HUES64 (cell line): ENCODE measurements around the gene TMEM59L.
A peak's percentile ranks its signal among the peaks of the same experiment; 100 is the strongest.
"Not testable (repeated sequence)": the region's sequence is repeated elsewhere in the genome, so short reads cannot be mapped to it uniquely, and the experiment has no call there.

ENCODE experiments used
- H3K27ac ChIP-seq: 2 replicates; pipeline ENCODE4 v1.7.0; 2013; ENCODE audit warnings: low read depth, low read length, inconsistent platforms
- H3K27me3 ChIP-seq: 2 replicates; pipeline ENCODE4 v1.6.1; 2013; ENCODE audit warnings: mild to moderate bottlenecking, low read length; ENCODE audit not compliant: insufficient read depth
- H3K36me3 ChIP-seq: 2 replicates; pipeline ENCODE4 v1.6.1; 2013; ENCODE audit warnings: mild to moderate bottlenecking, low read length; ENCODE audit not compliant: insufficient read depth
- H3K4me1 ChIP-seq: 2 replicates; pipeline ENCODE4 v1.6.1; 2013; ENCODE audit warnings: mild to moderate bottlenecking, low read length, moderate library complexity; ENCODE audit not compliant: insufficient read depth
- H3K4me3 ChIP-seq: 2 replicates; pipeline ENCODE4 v1.5.1; 2013; ENCODE audit warnings: mild to moderate bottlenecking, low read length, moderate library complexity
- H3K9ac ChIP-seq: 2 replicates; pipeline ENCODE4 v1.6.1; 2013; ENCODE audit warnings: mild to moderate bottlenecking, low read depth, low read length
- H3K9me3 ChIP-seq: 2 replicates; pipeline ENCODE4 v1.6.1; 2013; ENCODE audit warnings: low read depth, low read length; ENCODE audit not compliant: insufficient read depth
- WGBS: fragments of 150-250, 120-280 bp; methylation state at CpG from one replicate; pipeline ENCODE4 v1.1.7; 2013; ENCODE audit warnings: missing lambda C conversion rate; 5-methylcytosine and 5-hydroxymethylcytosine counted together

Gene TMEM59L

DNA sequence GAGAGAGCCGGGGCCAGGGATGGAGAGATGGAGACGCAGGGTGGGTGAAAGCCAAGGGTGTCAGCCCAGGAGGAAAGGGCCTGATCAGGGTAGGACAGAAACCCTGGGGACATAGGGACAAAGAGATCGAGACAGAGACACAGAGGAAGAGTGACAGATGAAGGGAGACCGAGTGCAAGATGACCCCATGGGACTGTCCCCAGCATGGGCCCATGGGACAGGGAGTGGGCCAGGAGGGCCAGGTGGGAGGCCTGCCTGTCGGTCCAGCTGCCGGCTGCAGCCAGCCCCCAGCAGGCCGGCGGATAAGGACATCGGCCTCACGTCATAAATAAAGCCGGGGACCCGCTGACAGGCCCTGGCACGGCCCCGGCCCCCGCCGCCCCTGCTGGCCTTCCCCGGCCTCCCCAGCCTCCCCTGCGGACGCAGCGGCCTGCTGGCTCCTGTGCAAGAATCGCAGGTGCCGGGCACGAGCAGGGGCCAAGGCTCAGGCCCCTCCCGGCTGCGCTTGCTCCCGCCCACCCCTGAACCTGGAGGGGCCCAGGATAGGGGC lies 17.8 kb upstream of the TMEM59L start:
- Histone ChIP-seq H3K4me1 (peaks cover 14% of the 10 kb centered on the region), H3K36me3 (peaks cover 4% of the 10 kb centered on the region; the same call in 1 of the 2 replicates), H3K27ac (no peak overlapping the region; the same call in 1 of the 2 replicates), H3K4me3 (peak overlapping the region; percentile 42), H3K9ac (0 out of 2 replicates have a peak overlapping the region, but pooled peaks have one; percentile 59), H3K9me3 (no peaks in the 10 kb centered on the region), H3K27me3 (peaks cover 12% of the 10 kb centered on the region)
- WGBS = 34% methylated on average over 26 of the region's 26 CpGs

- no peak overlapping the region for H3K27ac ChIP-seq
- H3K4me3 ChIP-seq = no peak overlapping the region
- H3K9me3 ChIP-seq = no peaks in the 10 kb centered on the region
- peaks cover 14% of the 10 kb centered on the region for H3K4me1 ChIP-seq
- 75% methylated on average over 6 of the region's 6 CpGs for WGBS
- H3K36me3 ChIP-seq = peaks cover 4% of the 10 kb centered on the region; the same call in 1 of the 2 replicates
- H3K9ac ChIP-seq = no peak overlapping the region
- peaks cover 13% of the 10 kb centered on the region for H3K27me3 ChIP-seq
These were observed 17.2 kb upstream of the TMEM59L start for GRCh38 chr19:18595475-18595874.

GRCh38 chr19:18596752-18597157 lies 15.9 kb upstream of the TMEM59L start:
- H3K9me3 ChIP-seq = no peaks in the 10 kb centered on the region
- peaks cover 14% of the 10 kb centered on the region for H3K4me1 ChIP-seq
- peaks cover 22% of the 10 kb centered on the region for H3K27me3 ChIP-seq
- WGBS = 68% methylated on average over 21 of the region's 21 CpGs
- no peak overlapping the region for H3K9ac ChIP-seq
- no peak overlapping the region for H3K27ac ChIP-seq
- H3K4me3 ChIP-seq = no peak overlapping the region
- H3K36me3 ChIP-seq = no peaks in the 10 kb centered on the region; the same call in 1 of the 2 replicates

- peaks cover 14% of the 10 kb centered on the region for H3K4me1 ChIP-seq
- H3K9me3 ChIP-seq = no peaks in the 10 kb centered on the region
- H3K4me3 ChIP-seq = no peak overlapping the region
- H3K36me3 ChIP-seq = no peaks in the 10 kb centered on the region
- 67% methylated on average over 23 of the region's 25 CpGs for WGBS
- no peak overlapping the region for H3K9ac ChIP-seq
- H3K27ac ChIP-seq = no peak overlapping the region
- peaks cover 35% of the 10 kb centered on the region for H3K27me3 ChIP-seq
These were observed 14.6 kb upstream of the TMEM59L start for GRCh38 chr19:18597809-18598660.

GRCh38 chr19:18599485-18599884 lies 13.2 kb upstream of the TMEM59L start:
- peaks cover 49% of the 10 kb centered on the region for H3K27me3 ChIP-seq
- H3K9me3 ChIP-seq = no peaks in the 10 kb centered on the region
- peaks cover 16% of the 10 kb centered on the region for H3K4me1 ChIP-seq
- 91% methylated on average over 20 of the region's 20 CpGs for WGBS
- H3K36me3 ChIP-seq = no peaks in the 10 kb centered on the region
- H3K9ac ChIP-seq = no peak overlapping the region
- H3K4me3 ChIP-seq = no peak overlapping the region
- no peak overlapping the region for H3K27ac ChIP-seq

DNA sequence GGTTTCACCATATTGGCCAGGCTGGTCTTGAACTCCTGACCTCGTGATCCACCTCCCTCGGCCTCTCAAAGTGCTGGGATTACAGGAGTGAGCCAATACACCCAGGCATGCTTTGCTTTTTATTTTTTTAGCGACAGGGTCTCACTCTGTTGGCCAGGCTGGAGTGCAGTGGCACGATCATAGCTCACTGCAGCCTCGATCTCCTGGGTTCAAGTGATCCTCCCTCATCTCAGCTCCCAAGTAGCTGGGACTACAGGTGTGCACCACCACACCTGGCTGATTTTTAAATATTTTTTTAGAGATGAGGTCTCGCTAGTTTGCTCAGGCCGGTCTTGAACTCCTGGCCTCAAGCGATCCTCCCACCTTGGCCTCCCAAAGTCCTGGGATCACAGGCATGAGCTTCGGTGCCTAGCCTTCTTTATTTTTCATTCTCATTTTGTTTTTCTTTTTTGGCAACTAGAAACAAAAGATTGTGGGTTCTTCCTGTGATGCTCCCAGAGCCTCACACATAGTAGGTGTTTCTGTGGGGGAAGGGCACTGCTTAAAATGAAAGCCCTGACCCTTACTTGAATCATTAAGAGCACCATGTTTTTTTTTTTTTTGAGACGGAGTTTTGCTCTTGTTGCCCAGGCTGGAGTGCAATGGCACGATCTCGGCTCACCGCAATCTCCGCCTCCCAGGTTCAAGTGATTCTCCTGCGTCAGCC lies 11.8 kb upstream of the TMEM59L start:
- H3K36me3 ChIP-seq, H3K4me3 ChIP-seq, H3K9ac ChIP-seq, H3K9me3 ChIP-seq, H3K27ac ChIP-seq: not testable (repeated sequence)
- Histone ChIP-seq H3K27me3 (peaks cover 63% of the 10 kb centered on the region), H3K4me1 (peaks cover 18% of the 10 kb centered on the region)
- 95% methylated on average over 15 of the region's 15 CpGs for WGBS

GRCh38 chr19:18601875-18602274 lies 10.8 kb upstream of the TMEM59L start:
- no peak overlapping the region for H3K9ac ChIP-seq
- peaks cover 70% of the 10 kb centered on the region for H3K27me3 ChIP-seq
- peaks cover 2% of the 10 kb centered on the region; the same call in 1 of the 2 replicates for H3K9me3 ChIP-seq
- no peaks in the 10 kb centered on the region for H3K36me3 ChIP-seq
- H3K27ac ChIP-seq = no peak overlapping the region
- H3K4me1 ChIP-seq = peaks cover 17% of the 10 kb centered on the region
- no peak overlapping the region for H3K4me3 ChIP-seq
- WGBS = 82% methylated on average over 4 of the region's 4 CpGs

- Histone ChIP-seq H3K9ac (no peak overlapping the region), H3K36me3 (no peaks in the 10 kb centered on the region), H3K27ac (no peak overlapping the region), H3K27me3 (peaks cover 85% of the 10 kb centered on the region), H3K4me1 (peaks cover 11% of the 10 kb centered on the region), H3K4me3 (peak overlapping the region; percentile 35), H3K9me3 (peaks cover 2% of the 10 kb centered on the region; the same call in 1 of the 2 replicates)
- 4% methylated on average over 32 of the region's 32 CpGs for WGBS
These were observed 9.3 kb upstream of the TMEM59L start for GRCh38 chr19:18603255-18603957.

DNA sequence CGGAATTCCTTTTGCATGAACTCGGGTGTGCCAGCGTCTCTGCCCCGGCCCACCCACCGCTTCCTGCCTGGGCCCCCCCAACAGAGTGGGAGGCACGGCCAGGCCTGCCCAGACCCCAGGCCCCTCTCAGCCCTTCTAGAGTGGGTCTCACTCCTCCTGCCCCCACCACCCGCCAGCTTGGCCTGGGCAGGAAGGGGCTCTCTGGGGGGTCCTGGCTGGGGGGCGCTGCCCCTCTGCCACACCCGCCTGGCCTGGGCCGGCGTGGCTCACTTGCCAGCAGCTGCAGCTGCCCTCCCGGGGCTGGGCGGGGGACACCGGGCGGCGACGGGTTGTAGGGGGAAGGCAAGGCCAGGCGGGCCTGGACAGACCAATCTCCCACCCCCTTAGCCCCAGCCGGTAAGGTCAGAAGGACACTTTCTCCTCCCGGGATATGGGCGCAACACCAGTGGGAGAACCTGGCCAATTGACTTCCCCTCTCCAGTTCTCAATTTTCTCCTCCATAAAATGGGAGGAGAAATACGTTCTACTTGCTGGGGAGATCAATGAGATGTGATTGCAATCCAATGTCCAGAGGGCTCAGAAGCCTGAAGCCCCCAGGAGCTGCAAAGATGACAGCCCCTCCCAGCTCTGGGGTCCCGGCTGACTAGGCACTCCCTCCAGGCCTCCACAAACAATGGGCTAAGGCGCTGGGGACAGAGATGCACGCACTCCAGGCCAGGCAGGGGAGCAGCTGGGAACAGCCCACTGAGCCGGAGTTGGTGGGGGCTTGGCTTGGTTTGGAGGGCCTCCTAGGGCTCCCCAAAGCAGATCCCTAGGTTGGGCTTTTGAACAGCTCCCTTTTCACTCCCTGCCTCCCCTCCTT lies 8.5 kb upstream of the TMEM59L start:
- no peak overlapping the region for H3K9ac ChIP-seq
- H3K4me1 ChIP-seq = peaks cover 12% of the 10 kb centered on the region
- peaks cover 2% of the 10 kb centered on the region; the same call in 1 of the 2 replicates for H3K9me3 ChIP-seq
- no peaks in the 10 kb centered on the region for H3K36me3 ChIP-seq
- peaks cover 88% of the 10 kb centered on the region for H3K27me3 ChIP-seq
- H3K4me3 ChIP-seq = 0 out of 2 replicates have a peak overlapping the region, but pooled peaks have one; percentile 19
- WGBS = 5% methylated on average over 25 of the region's 26 CpGs
- H3K27ac ChIP-seq = no peak overlapping the region

DNA sequence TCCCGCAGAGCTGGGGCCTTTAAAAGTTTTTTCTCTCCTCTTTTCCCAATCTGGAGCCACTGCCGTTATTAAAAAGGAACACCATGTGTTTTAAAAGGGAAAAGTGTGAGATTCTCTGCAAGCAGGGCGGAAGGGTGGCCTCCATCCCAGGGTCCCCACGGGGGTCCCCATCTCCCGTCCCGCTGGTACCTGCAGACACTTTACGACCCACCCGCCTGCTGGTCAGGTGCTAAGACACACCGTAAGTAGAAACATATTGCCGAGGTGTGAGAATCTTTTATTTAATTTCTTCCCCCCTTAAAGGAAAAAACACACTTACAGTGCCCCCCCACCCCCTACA lies 7.9 kb upstream of the TMEM59L start:
- Histone ChIP-seq H3K4me1 (peaks cover 17% of the 10 kb centered on the region), H3K27ac (no peak overlapping the region), H3K9ac (no peak overlapping the region), H3K27me3 (peaks cover 88% of the 10 kb centered on the region), H3K36me3 (no peaks in the 10 kb centered on the region), H3K9me3 (peaks cover 2% of the 10 kb centered on the region; the same call in 1 of the 2 replicates), H3K4me3 (no peak overlapping the region)
- WGBS = 21% methylated on average over 8 of the region's 10 CpGs
